ENCODE data around the gene NTM. TPM values are rescaled to one million over a fixed set of nuclear protein-coding genes. Genes with fewer than 3 reads are reported as not detected.

The NTM gene
- total and polyA plus RNA-seq, 2 of the 8 experiments (the other 6 are each of a cell fraction or from before 2014, with no cell fraction given): 13.4 to 20.0 TPM

DNA sequence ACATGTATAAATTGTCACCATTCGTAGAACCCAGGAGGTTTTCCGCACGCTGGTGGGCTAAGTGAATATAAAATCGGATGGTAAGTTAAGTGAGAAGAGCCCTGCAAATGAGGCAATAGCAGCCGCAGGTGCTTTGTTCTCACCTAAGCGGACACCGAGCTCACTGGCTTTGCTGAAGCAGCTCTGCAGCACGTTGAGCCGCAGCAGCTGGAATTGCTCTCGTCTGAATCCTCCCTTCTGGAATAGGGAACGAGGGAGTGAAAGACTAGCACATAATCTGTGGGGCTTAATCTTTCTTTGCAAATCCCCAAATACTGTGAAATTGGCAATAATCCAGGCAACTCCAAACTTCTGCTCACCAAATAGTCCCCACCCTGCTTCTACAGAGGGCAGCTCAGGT is 488.1 kb downstream of the NTM start (continued):
- TF ChIP-seq CHD7 (IDR thresholded peaks at IDR 0.05; ENCODE audit: insufficient replicate concordance, low read length) (no peak), BRCA1 (IDR thresholded peaks at IDR 0.05; ENCODE audit: low read depth, low read length) (no peak), SAP30 (IDR thresholded peaks at IDR 0.05; ENCODE audit: insufficient read depth, insufficient replicate concordance, low read length) (no peak), TBP (IDR thresholded peaks at IDR 0.05; ENCODE audit: low read depth, low read length) (no peak), TAF1 (IDR thresholded peaks at IDR 0.05; ENCODE audit: low read depth, low read length) (no peak), CHD1 (IDR thresholded peaks at IDR 0.05; ENCODE audit: low read depth, low read length) (no peak), SP1 (IDR thresholded peaks at IDR 0.05; ENCODE audit: low read depth, low read length) (no peak), CHD2 (IDR thresholded peaks at IDR 0.05; ENCODE audit: low read length) (no peak), NANOG (IDR thresholded peaks at IDR 0.05; ENCODE audit: insufficient read depth, low read depth, low read length, poor library complexity, severe bottlenecking) (no peak)
- TF ChIP-seq, protein P1, sequence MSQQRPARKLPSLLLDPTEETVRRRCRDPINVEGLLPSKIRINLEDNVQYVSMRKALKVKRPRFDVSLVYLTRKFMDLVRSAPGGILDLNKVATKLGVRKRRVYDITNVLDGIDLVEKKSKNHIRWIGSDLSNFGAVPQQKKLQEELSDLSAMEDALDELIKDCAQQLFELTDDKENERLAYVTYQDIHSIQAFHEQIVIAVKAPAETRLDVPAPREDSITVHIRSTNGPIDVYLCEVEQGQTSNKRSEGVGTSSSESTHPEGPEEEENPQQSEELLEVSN (IDR thresholded peaks at IDR 0.05): no peak
